Stimulated activated naive CD8-positive, alpha-beta T cell treated with anti-CD3 and anti-CD28 coated beads, Interleukin-15, Interleukin-2, amounts not matched to agents 100 ng/mL and 50 ng/mL, for 24 hours (primary cell): ENCODE measurements around the gene KREMEN1.
"Not testable (repeated sequence)": the region's sequence is repeated elsewhere in the genome, so short reads cannot be mapped to it uniquely, and the experiment has no call there.

Experiments used
- H3K27ac Mint-ChIP-seq: one replicate; pipeline ENCODE4 v1.8.0; 2021; ENCODE audit warnings: mild to moderate bottlenecking, mixed read lengths
- H3K27me3 Mint-ChIP-seq: one replicate; pipeline ENCODE4 v1.8.0; 2021; ENCODE audit warnings: mixed read lengths
- H3K36me3 Mint-ChIP-seq: one replicate; pipeline ENCODE4 v1.8.0; 2021; ENCODE audit warnings: low read depth, mixed read lengths
- H3K4me1 Mint-ChIP-seq: one replicate; pipeline ENCODE4 v1.8.0; 2021; ENCODE audit warnings: low read depth, mixed read lengths
- H3K4me3 Mint-ChIP-seq: one replicate; pipeline ENCODE4 v1.8.0; 2021; ENCODE audit warnings: mild to moderate bottlenecking, mixed read lengths
- H3K9me3 Mint-ChIP-seq: one replicate; pipeline ENCODE4 v1.8.0; 2021; ENCODE audit warnings: mixed read lengths

KREMEN1 gene

DNA sequence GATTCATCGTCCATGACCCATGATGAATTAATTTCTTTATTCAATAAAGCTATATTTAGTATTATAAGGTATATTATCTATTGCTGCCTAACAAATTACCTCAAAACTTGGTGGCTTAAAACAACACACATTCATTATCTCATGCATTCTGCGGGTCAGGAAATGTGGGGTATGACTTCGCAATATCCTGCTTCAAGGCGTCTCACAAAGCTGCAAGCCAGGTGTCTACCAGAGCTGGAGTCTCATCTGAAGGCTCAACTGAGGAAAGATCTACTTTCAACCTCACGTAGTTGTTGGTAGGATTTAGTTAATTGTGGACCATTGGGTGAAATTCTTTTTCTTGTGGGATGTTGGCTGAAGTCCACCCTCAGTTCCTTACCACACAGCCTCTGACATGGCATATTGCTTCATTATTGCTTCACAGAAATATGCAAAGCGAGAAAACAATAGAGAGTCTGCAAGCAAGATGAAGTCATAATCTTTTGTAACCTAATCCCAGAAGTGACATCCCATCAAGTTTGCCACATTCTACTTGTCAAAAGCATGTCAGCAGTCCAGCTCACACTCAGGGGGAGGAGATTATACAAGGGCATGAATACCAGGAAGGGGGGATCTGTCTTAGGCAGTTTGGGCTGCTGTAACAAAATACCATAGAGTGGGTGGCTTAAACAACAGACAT, 45.1 kb downstream of the KREMEN1 start:
- peaks cover 24% of the 10 kb centered on the region for H3K27me3 Mint-ChIP-seq
- H3K4me3 Mint-ChIP-seq: no peak overlapping the region
- no peaks in the 10 kb centered on the region for H3K36me3 Mint-ChIP-seq
- H3K27ac Mint-ChIP-seq: no peak overlapping the region
- peaks cover 4% of the 10 kb centered on the region for H3K9me3 Mint-ChIP-seq
- H3K4me1 Mint-ChIP-seq: no peaks in the 10 kb centered on the region

DNA sequence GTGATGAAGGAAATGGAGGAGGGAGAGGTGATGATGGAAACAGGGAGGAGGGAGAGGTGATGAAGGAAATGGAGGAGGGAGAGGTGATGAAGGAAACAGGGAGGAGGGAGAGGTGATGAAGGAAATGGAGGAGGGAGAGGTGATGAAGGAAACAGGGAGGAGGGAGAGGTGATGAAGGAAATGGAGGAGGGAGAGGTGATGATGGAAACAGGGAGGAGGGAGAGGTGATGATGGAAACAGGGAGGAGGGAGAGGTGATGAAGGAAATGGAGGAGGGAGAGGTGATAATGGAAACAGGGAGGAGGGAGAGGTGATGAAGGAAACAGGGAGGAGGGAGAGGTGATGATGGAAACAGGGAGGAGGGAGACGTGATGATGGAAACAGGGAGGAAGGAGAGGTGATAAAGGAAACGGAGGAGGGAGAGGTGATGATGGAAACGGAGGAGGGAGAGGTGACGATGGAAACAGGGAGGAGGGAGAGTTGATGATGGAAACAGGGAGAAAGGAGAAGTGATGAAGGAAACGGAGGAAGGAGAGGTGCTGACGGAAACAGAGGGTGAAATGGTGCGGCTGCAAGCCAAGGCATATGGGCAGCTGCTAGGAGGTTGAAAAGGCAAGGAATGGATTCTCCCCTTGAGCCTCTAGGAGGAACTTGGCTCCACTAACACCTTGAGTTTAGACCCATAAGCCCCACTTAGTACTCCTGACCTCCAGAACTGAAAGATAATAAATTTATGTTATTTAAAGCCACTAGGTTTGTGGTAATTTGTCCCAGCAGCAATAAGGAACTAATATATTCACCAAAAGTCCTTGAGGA, 47.5 kb downstream of the KREMEN1 start:
- not testable (repeated sequence) for H3K9me3 Mint-ChIP-seq, H3K4me3 Mint-ChIP-seq, H3K36me3 Mint-ChIP-seq, H3K4me1 Mint-ChIP-seq
- Mint-ChIP-seq H3K27ac (peak overlapping the region; percentile 33), H3K27me3 (peaks cover 21% of the 10 kb centered on the region)

DNA sequence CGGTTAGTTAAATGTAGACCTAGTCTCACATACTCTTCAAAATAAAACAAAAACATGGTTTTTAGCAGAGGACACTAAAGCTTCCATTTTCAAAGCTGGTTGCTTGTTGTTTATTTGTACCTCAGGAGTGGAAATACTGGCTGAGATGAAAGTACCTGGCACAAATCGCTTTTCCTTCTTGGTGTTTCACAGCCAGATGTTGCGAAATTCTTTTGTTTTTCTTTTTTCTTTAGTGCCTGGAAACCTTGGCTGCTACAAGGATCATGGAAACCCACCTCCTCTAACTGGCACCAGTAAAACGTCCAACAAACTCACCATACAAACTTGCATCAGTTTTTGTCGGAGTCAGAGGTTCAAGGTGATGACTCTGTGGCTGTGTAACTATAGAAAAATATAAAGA, 48.3 kb downstream of the KREMEN1 start:
- Mint-ChIP-seq H3K27ac (no peak overlapping the region), H3K27me3 (peaks cover 21% of the 10 kb centered on the region), H3K36me3 (no peaks in the 10 kb centered on the region), H3K9me3 (peaks cover 4% of the 10 kb centered on the region), H3K4me1 (no peaks in the 10 kb centered on the region), H3K4me3 (no peak overlapping the region)

DNA sequence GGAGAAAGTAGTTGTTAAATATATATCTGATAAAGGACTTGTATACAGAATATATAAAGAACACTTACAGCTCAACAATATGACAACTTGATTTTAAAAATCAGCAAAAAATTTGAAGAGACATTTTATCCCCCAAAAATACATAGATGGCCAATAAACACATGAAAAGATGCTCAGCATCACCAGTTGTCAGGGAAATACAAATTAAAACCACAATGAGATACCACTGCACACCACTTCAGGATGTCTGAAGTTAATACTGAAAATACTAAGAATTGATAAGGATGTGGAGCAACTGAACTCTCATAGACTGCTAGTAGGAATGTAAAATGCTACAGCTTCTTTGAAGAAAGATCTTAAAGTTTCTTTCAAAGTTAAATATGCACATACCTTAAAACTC, 49.2 kb downstream of the KREMEN1 start:
- Mint-ChIP-seq H3K27ac (no peak overlapping the region), H3K4me1 (no peaks in the 10 kb centered on the region), H3K36me3 (no peaks in the 10 kb centered on the region), H3K4me3 (no peak overlapping the region), H3K27me3 (peaks cover 17% of the 10 kb centered on the region), H3K9me3 (peaks cover 4% of the 10 kb centered on the region)

DNA sequence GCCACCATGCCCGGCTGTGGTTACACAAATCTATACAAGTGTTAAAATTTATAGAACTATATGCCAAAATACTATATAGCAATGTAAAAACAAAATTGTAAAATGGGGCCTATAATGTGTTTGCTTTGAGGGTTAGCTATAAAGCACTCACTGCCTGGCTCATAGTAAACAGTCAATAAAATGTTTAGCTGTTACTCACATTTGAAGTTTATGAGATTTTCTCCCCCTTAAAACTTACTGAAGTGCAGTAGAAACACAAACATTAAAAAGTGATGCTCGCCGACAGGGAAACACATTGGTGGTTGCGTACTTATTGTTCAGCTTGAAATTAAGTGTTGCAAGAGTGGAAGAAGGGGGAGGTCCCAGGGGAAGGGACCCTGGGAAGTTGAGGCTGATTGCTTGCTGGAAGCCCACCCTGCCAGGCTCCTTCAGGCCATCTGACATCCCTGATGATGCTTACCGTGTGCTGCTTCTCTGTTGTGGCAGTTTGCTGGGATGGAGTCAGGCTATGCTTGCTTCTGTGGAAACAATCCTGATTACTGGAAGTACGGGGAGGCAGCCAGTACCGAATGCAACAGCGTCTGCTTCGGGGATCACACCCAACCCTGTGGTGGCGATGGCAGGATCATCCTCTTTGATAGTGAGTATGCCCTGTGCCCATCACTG, 52.1 kb downstream of the KREMEN1 start:
- no peaks in the 10 kb centered on the region for H3K9me3 Mint-ChIP-seq
- no peak overlapping the region for H3K27ac Mint-ChIP-seq
- H3K4me3 Mint-ChIP-seq: no peak overlapping the region
- no peaks in the 10 kb centered on the region for H3K4me1 Mint-ChIP-seq
- no peaks in the 10 kb centered on the region for H3K36me3 Mint-ChIP-seq
- H3K27me3 Mint-ChIP-seq: peaks cover 4% of the 10 kb centered on the region

DNA sequence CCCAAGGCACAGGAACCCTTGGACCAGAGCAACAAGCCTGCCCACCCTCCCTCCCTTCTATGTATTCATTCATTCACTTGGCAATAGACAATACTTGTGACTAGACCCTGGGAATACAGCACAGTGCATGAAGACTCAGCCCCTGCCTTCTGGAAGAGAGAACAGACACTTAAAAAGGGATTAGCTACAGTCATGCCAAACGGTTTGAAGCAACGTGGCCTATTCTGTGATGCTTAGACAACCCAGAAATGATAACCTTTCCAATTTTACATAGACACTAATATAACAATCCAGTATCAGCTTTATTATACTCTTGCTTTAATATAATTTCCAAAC, 52.6 kb downstream of the KREMEN1 start:
- peaks cover 2% of the 10 kb centered on the region for H3K27me3 Mint-ChIP-seq
- no peak overlapping the region for H3K27ac Mint-ChIP-seq
- H3K4me3 Mint-ChIP-seq: no peak overlapping the region
- no peaks in the 10 kb centered on the region for H3K36me3 Mint-ChIP-seq
- H3K9me3 Mint-ChIP-seq: no peaks in the 10 kb centered on the region
- no peaks in the 10 kb centered on the region for H3K4me1 Mint-ChIP-seq

DNA sequence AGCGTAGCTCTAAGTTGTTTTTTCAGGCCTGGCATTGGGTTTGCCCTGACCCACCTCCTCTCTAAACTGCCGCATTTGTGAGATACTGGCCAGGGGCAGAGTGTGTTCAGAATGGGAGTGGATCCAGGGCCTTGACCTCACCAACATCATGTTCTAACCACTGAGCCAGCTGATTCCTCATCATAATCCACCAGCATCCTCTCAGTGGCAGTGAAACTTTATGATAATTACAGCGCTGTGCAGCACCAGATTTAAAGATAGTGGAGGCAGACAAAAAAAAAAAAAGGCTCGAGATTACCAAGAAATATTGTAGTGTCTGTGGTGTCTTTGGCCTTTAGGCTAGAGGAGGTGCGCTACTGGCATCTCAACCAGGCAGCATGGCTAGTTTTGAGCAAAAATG, 53.0 kb downstream of the KREMEN1 start:
- Mint-ChIP-seq H3K36me3 (no peaks in the 10 kb centered on the region), H3K27me3 (no peaks in the 10 kb centered on the region), H3K27ac (no peak overlapping the region), H3K4me3 (no peak overlapping the region), H3K9me3 (no peaks in the 10 kb centered on the region), H3K4me1 (no peaks in the 10 kb centered on the region)

DNA sequence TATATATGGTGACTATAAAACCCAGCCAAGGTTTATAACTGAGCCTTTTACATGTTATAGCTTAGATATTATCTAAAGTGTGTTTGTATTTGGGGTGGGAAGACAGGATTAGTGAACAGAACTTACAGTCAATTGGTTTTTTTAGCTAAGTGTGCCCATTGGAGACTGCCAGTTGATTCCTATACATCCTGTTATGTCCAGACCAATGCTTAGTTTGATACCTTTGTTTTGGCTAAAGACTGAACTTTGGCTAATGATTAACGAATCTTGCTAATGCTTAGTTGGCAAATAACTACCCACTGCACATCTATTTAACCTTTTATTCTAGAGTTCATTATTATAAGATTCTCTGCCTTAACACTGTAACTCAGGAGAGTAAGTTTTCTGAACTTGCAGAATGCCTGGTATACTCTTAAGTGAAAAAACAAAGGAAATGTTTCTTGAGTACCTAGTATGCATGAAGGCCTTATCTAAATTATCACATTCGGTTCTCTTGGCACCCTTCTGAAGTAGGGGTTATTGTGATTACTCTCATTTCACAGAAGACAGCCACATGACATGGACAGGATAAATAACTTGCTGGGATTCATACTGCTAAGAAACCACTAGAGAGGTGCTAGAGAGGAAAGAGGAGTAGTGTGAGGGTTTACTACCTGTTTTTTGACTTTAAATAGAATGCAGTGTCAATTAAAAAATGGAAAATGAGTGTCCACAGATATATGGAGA, 54.0 kb downstream of the KREMEN1 start:
- H3K27me3 Mint-ChIP-seq: no peaks in the 10 kb centered on the region
- H3K36me3 Mint-ChIP-seq: no peaks in the 10 kb centered on the region

DNA sequence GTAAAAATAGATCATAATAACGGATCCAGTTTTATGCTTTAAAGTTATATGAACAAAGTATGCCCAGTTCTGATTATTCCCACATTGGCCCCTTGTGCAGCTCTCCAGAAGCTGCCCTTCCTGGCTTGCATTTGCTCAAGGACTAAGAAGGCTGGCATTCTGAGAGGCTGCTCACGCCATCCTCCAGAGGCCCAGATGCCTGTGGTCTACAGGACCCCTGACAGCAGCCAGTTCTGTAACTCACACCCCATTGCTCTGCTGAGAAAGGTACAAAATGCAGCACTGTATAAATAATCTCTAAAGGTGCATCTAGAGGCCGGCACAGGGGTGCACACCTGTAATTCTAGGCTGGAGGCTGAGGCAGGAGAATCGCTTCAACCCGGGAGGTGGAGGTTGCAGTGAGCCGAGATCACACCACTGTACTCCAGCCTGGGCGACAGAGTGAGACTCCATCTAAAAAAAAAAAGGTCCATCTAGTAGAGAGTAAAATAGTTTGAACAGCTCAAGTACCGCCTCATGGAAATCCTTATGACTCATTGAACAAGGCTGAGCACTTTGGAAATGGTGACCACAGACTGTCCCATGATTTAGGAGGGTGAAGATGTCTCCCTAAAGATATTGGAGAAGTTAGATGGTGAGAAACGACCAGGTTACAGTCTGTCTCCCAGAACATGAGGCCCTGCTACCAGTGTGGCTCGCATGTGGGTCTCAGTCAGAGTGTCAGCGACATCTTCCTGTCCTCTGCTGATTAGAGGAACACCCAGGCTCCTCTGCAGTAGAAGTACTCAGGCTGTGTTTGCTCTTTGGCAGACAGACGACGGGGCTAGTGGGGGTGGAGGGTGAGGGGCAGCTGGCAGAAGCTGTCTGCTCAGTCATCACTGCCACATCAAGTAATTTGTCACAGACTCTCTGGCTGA, 56.3 kb downstream of the KREMEN1 start:
- H3K4me1 Mint-ChIP-seq: no peaks in the 10 kb centered on the region
- peaks cover 4% of the 10 kb centered on the region for H3K9me3 Mint-ChIP-seq
- no peak overlapping the region for H3K27ac Mint-ChIP-seq
- peaks cover 3% of the 10 kb centered on the region for H3K27me3 Mint-ChIP-seq
- H3K36me3 Mint-ChIP-seq: no peaks in the 10 kb centered on the region
- no peak overlapping the region for H3K4me3 Mint-ChIP-seq

More for the DNA sequence above, 54.0 kb downstream of the KREMEN1 start:
- H3K4me1 Mint-ChIP-seq: no peaks in the 10 kb centered on the region
- no peak overlapping the region for H3K4me3 Mint-ChIP-seq
- no peaks in the 10 kb centered on the region for H3K9me3 Mint-ChIP-seq
- H3K27ac Mint-ChIP-seq: no peak overlapping the region

DNA sequence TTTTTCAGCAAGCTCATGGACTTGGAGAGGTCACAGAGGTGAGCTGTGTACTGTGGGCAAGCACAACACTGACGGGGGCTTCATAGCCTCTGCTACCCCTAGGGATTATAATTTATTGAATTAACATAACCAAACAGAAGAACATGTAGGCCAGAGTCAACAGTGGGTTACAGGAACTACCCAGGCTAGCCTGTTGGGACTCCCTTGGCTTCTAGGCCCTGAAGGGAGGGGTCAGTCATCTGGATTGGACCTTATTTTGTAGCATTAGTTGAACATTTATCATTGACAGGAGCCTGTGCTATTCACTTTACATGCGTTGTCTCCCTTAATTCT, 56.9 kb downstream of the KREMEN1 start:
- no peak overlapping the region for H3K4me3 Mint-ChIP-seq
- no peaks in the 10 kb centered on the region for H3K36me3 Mint-ChIP-seq
- H3K4me1 Mint-ChIP-seq: no peaks in the 10 kb centered on the region
- no peak overlapping the region for H3K27ac Mint-ChIP-seq
- H3K9me3 Mint-ChIP-seq: peaks cover 4% of the 10 kb centered on the region
- peaks cover 3% of the 10 kb centered on the region for H3K27me3 Mint-ChIP-seq

DNA sequence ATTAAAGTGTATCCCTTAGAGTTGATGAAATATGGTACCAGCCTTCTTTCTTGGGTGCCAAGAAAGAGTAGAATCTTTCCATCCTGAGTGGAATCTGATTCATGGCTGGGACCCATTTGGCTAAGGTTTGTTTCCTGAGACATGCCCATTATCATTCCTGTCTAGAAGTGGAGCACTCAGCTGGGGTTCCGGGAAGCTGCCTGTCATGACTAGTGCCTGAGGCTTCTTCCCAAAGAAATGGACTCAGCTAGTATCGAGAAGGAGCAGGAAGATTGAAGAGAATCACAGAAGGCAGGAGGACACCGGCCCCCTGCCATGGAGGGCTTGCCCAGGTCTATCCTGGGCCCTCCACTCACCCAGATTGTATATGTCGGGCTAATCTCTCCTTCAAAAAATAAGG, 57.6 kb downstream of the KREMEN1 start:
- H3K4me3 Mint-ChIP-seq: no peak overlapping the region
- peaks cover 4% of the 10 kb centered on the region for H3K9me3 Mint-ChIP-seq
- H3K27ac Mint-ChIP-seq: no peak overlapping the region
- peaks cover 3% of the 10 kb centered on the region for H3K27me3 Mint-ChIP-seq
- H3K36me3 Mint-ChIP-seq: no peaks in the 10 kb centered on the region
- H3K4me1 Mint-ChIP-seq: no peaks in the 10 kb centered on the region

DNA sequence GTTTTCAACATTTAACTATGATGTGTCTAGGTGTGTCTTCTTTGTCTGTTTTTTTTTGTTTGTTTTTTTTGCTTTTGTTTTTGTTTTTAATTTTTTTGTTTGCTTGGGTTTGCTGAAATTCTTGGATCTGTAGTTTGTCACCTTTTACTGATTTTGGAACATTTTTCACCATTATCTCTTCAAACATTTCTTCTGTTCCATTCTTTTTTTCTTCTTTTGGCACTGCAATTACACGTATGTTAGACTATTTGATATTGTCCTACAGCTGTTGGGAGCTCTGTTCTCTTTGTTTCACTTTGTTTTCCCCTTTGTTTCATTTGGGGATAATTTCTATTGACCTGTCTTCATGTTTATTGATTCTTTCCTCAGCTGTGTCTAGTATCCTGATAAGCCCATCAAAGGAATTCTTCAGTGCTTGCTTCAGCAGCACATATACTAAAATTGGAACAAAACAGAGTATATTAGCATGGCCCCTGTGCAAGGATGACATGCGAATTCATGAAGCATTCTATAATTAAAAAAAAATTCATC, 60.8 kb downstream of the KREMEN1 start:
- no peaks in the 10 kb centered on the region for H3K4me1 Mint-ChIP-seq
- peaks cover 4% of the 10 kb centered on the region for H3K9me3 Mint-ChIP-seq
- no peak overlapping the region for H3K4me3 Mint-ChIP-seq
- peaks cover 7% of the 10 kb centered on the region for H3K27me3 Mint-ChIP-seq
- no peaks in the 10 kb centered on the region for H3K36me3 Mint-ChIP-seq
- no peak overlapping the region for H3K27ac Mint-ChIP-seq

DNA sequence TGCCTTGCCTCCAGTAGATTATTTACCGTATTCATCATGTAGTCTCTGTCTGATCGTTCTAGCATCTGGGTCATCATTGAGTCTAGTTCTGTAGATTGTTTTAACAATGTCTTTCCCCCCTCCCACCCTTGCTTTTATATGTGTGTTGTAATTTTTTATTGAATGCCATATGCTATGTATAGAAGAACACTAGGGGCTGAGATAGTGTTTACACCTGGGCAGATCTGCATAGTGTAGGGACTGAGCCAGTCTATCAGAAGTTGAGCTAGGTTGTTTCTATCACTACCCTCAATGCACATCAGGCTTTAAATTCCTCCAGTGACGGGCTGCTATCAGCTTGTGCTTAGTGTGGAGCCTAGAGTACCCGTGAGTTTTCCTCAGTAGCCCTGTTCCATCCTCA, 61.6 kb downstream of the KREMEN1 start:
- Mint-ChIP-seq H3K36me3 (no peaks in the 10 kb centered on the region), H3K4me1 (no peaks in the 10 kb centered on the region)

More for the DNA sequence above, 61.6 kb downstream of the KREMEN1 start:
- Mint-ChIP-seq H3K27me3 (peaks cover 11% of the 10 kb centered on the region), H3K9me3 (peaks cover 4% of the 10 kb centered on the region), H3K4me3 (no peak overlapping the region), H3K27ac (no peak overlapping the region)
